ENCODE results near the gene ARHGAP6. TPM values are rescaled to one million over a fixed set of nuclear protein-coding genes. Genes with fewer than 3 reads are reported as not detected.

The ARHGAP6 gene
- total RNA-seq, 6 experiments from 2014 or later, result 0.38 to 1.2 (median 0.78) TPM

DNA sequence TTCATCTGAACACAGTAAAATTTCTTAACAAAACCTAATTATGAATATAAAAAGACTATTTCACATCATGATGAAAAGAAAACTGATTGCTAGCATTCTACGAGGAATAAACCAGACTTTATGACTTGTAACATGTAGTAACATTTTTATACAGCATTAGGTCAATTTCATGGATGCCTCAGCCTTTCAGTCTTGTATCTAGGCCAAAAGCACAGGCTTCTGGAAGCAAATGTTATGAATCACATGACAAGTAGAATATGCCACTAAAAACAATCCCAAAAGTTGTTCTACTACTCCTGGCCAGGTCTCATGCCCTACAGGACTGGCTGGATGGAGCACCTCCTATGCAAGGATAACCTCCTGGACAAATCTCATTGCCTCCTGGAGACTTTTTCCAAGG, 101.2 kb downstream of the ARHGAP6 start:
- 55% methylated on average over 1 of the region's 1 CpG for WGBS (ENCODE audit: insufficient coverage, low coverage, low lambda C conversion rate, missing lambda C conversion rate)
- H3K36me3 ChIP-seq, result no peaks in the 10 kb centered on the region
- H3K27me3 ChIP-seq, result peaks cover 0 to 3% of the 10 kb centered on the region in 2 donors
- H3K27ac ChIP-seq, result no peak overlapping the region
- TF ChIP-seq, protein P1, sequence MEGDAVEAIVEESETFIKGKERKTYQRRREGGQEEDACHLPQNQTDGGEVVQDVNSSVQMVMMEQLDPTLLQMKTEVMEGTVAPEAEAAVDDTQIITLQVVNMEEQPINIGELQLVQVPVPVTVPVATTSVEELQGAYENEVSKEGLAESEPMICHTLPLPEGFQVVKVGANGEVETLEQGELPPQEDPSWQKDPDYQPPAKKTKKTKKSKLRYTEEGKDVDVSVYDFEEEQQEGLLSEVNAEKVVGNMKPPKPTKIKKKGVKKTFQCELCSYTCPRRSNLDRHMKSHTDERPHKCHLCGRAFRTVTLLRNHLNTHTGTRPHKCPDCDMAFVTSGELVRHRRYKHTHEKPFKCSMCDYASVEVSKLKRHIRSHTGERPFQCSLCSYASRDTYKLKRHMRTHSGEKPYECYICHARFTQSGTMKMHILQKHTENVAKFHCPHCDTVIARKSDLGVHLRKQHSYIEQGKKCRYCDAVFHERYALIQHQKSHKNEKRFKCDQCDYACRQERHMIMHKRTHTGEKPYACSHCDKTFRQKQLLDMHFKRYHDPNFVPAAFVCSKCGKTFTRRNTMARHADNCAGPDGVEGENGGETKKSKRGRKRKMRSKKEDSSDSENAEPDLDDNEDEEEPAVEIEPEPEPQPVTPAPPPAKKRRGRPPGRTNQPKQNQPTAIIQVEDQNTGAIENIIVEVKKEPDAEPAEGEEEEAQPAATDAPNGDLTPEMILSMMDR (IDR thresholded peaks at IDR 0.05), result no peak
- TF ChIP-seq POLR2A (IDR thresholded peaks at IDR 0.05), result no peak
- no peaks in the 10 kb centered on the region for H3K4me1 ChIP-seq
- H3K4me3 ChIP-seq, result no peak overlapping the region
- no peaks in the 10 kb centered on the region for H3K9me3 ChIP-seq
- ATAC-seq (no peak), DNase-seq (no peak)
- intact Hi-C loops (cut with DNase I), result no loop called here

DNA sequence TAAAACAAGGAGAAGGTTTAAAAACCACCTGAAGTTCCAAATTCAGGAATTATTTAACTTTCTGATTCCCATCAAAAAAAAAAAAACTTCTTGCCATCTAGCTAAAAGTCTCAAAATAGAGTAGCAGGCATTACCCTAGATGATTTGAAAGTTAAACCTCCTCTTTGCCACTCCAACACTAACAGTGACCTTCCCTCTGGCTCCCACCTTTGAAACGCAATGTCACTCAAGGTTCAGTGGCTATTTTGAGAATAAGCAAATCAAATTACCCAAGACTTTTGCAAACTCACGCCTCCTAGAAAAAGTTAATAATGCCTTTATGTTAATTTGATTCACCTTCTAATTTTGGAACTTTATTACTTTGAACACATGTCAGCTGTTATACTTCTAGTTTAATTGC, 103.2 kb downstream of the ARHGAP6 start:
- no peak overlapping the region for H3K27ac ChIP-seq
- H3K27me3 ChIP-seq, result peaks cover 0 to 3% of the 10 kb centered on the region in 2 donors
- H3K9me3 ChIP-seq, result no peaks in the 10 kb centered on the region
- DNase-seq, result no peak
- no peaks in the 10 kb centered on the region for H3K36me3 ChIP-seq
- no peak for ATAC-seq
- 48% methylated on average over 2 of the region's 2 CpGs for WGBS (ENCODE audit: insufficient coverage, low coverage, low lambda C conversion rate, missing lambda C conversion rate)
- no peak overlapping the region for H3K4me3 ChIP-seq
- TF ChIP-seq POLR2A (IDR thresholded peaks at IDR 0.05), result no peak
- TF ChIP-seq, protein P1 (IDR thresholded peaks at IDR 0.05), result no peak
- intact Hi-C loops (cut with DNase I), result no loop called here
- H3K4me1 ChIP-seq, result no peaks in the 10 kb centered on the region

DNA sequence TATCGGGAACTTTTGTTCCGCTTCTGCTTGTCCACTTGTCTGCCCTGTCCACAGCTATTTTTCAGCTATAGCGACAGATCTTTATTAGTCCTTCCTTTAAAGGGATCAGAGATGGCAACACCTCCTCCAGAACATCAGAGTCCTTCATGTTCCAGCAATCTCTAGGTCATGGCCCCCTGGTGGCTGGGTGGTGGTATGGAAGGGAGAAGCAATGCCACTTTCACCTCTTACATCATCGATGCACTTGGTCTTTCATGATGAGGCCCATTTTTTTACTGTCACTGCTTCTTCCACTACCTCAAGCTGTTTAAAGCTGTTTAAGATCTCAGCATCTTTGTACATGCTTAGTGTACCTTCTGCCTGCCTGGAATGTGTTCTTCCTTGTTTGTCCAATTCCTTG, 106.7 kb downstream of the ARHGAP6 start:
- no peaks in the 10 kb centered on the region for H3K9me3 ChIP-seq
- WGBS (ENCODE audit: insufficient coverage, low coverage, low lambda C conversion rate, missing lambda C conversion rate), result 78% methylated on average over 4 of the region's 4 CpGs

DNA sequence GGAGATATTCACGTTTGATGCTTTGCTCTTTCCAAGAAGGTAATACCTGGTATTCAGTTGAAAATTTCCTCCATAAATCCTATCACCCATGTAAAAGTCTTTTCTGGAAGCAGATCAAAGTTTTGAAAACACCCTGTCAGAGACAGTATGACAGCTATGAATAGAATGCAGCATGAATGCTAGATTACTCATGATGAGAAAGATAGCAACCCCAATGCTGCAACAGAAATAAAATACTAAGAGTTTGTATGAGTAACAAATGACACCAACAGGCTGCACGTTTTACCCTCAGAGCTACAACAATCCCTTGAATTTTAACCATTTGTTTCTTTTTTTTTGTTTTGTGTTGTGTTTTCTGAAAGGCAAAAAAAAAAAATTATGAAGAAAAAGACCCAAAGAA, 108.6 kb downstream of the ARHGAP6 start:
- H3K9me3 ChIP-seq, result no peaks in the 10 kb centered on the region
- H3K36me3 ChIP-seq, result no peaks in the 10 kb centered on the region
- TF ChIP-seq, protein P1 (IDR thresholded peaks at IDR 0.05), result no peak
- no peak for TF ChIP-seq POLR2A (IDR thresholded peaks at IDR 0.05)
- intact Hi-C loops (cut with DNase I), result no loop called here
- H3K4me3 ChIP-seq, result no peak overlapping the region
- 5% methylated on average over 2 of the region's 2 CpGs for WGBS (ENCODE audit: insufficient coverage, low coverage, low lambda C conversion rate, missing lambda C conversion rate)
- ATAC-seq, result no peak
- H3K4me1 ChIP-seq, result no peaks in the 10 kb centered on the region
- H3K27ac ChIP-seq, result no peak overlapping the region
- no peak for DNase-seq
- H3K27me3 ChIP-seq, result no peaks in the 10 kb centered on the region

More for the DNA sequence above, 106.7 kb downstream of the ARHGAP6 start:
- peak in 3 of 4 donors; percentile 40 to 47 (median 41) for ATAC-seq
- no peaks in the 10 kb centered on the region for H3K36me3 ChIP-seq
- TF ChIP-seq, protein P1 (IDR thresholded peaks at IDR 0.05), result peak; percentile 17 to 38 (median 28)
- TF ChIP-seq POLR2A (IDR thresholded peaks at IDR 0.05), result no peak
- intact Hi-C loops (cut with DNase I), result no loop called here
- no peaks in the 10 kb centered on the region for H3K4me1 ChIP-seq
- H3K27ac ChIP-seq, result no peak overlapping the region
- H3K27me3 ChIP-seq, result no peaks in the 10 kb centered on the region
- H3K4me3 ChIP-seq, result no peak overlapping the region
- DNase-seq, result no peak

DNA sequence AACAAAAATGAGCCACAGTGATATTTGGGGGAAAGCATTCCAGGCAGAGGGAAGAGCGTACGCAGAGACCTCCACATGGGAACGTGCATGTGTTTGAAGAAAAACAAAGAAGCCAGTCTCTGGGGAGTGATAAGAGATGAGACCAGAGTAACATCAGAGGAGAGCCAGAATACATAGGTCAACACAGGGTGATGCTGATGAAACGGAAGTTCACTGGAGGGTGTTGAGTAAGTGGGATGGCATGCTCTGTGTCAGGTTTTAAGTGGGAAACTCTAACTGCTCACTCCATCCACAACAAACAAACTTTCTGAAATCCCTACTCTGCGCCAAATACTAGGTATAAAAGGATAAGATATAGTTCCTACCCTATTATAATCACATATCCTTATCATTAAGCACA, 110.0 kb downstream of the ARHGAP6 start:
- 56% methylated on average over 4 of the region's 5 CpGs for WGBS (ENCODE audit: insufficient coverage, low coverage, low lambda C conversion rate, missing lambda C conversion rate)

More for the DNA sequence above, 110.0 kb downstream of the ARHGAP6 start:
- Histone ChIP-seq H3K9me3 (no peaks in the 10 kb centered on the region), H3K4me1 (no peaks in the 10 kb centered on the region), H3K27me3 (no peaks in the 10 kb centered on the region), H3K27ac (no peak overlapping the region), H3K36me3 (no peaks in the 10 kb centered on the region), H3K4me3 (no peak overlapping the region)
- TF ChIP-seq, protein P1 (IDR thresholded peaks at IDR 0.05), result no peak
- no peak for TF ChIP-seq POLR2A (IDR thresholded peaks at IDR 0.05)
- DNase-seq (no peak), ATAC-seq (no peak)
- intact Hi-C loops (cut with DNase I), result no loop called here
